KOPT-K1 (cell line): ENCODE results near the gene MAPRE3.

Source experiments
- H3K27ac ChIP-seq: fragments of 200-600 bp; sonication (generic); 2 replicates; pipeline ENCODE4 v1.5.1; 2016; ENCODE audit warnings: antibody characterized with exemption, mild to moderate bottlenecking, low read depth, low read length; ENCODE audit not compliant: poor library complexity, severe bottlenecking
- H3K36me3 ChIP-seq: fragments of 200-600 bp; sonication (generic); 2 replicates; pipeline ENCODE4 v1.5.1; 2017; ENCODE audit warnings: antibody characterized with exemption, mild to moderate bottlenecking, low read length, moderate library complexity; ENCODE audit not compliant: insufficient read depth
- H3K9me3 ChIP-seq: fragments of 200-600 bp; sonication (generic); 2 replicates; pipeline ENCODE4 v1.5.1; 2017; ENCODE audit warnings: antibody characterized with exemption, low read length, mild to moderate bottlenecking; ENCODE audit not compliant: insufficient read depth, poor library complexity, severe bottlenecking

The MAPRE3 gene

DNA sequence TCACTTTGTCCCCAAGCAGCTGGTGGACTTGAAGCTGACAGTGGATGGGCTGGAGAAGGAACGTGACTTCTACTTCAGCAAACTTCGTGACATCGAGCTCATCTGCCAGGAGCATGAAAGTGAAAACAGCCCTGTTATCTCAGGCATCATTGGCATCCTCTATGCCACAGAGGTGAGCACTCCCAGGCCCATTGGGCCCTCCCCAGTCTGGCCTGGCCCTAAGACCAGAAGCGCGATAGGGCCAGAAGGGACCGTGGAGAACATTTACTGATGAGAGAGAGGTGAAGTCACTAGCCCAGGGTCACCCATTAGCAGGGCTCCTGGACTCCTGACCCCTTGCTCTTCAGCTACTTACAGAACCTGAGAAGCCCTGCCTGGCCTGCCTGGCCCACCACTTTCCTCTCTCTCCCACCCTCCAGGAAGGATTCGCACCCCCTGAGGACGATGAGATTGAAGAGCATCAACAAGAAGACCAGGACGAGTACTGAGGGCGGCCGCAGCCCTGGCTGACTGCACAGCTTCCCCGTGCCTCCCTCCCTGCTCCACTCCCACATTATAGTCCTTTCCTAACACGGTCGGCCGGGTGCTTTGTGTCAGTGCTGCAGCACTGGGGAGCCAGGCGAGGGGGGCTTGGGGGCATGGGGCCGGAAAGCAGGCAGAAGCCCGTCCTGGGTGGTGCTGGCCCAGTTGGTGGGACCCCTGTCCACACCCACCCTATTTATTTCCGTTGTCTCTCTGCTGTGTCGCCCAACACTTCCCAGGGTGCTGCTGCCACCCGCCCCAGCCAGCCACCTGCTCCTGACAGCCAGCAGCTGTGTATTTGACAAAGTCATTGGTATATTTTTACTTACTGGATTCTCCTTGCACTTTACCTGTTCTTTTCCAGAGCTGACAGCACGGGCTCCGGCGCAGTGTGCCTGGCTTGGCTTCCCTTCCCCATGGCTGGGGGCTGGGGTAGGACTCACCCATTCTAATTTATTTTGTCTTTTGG, 55.7 kb downstream of the MAPRE3 start:
- Histone ChIP-seq H3K9me3 (no peaks in the 10 kb centered on the region), H3K27ac (no peak overlapping the region), H3K36me3 (no peaks in the 10 kb centered on the region)

DNA sequence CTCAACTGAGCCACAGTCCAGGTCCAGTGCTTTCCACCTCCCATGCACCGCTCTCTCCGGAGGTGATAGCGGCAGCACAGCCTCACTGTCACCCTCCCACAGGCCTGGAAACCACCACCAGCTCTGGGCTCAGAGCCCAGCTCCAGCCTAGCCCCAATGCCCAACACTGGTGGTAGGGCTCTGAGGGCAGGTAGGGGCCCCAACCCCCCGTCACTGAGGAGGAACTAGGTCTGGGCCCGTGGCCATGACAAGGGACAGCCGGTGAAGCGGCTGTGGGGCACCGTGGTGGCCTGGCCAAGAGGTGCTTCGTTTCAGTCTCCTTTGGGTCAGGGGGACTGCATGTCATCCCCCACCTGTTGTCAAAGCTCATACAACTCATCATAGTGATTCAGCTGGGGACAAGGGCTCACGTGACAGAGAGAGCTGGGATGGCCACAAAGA, 56.8 kb downstream of the MAPRE3 start:
- no peaks in the 10 kb centered on the region for H3K9me3 ChIP-seq
- no peak overlapping the region for H3K27ac ChIP-seq
- H3K36me3 ChIP-seq, result no peaks in the 10 kb centered on the region

DNA sequence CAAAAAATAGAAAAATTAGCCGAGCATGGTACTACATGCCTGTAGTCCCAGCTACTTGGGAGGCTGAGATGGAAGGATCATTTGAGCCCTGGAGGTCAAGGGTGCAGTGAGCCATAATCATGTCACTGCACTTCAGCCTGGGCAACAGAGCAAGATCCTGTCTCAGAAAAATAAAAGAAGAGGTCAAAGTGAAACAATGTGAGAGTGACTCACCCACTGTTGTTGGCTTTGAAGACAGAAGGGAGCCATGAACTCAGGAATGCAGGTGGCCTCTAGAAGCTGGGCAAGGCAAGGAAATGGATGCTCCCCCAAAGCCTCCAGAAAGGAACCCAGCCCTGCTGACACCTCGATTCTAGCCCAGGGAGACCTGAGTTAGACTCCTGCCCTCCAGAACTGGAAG, 58.6 kb downstream of the MAPRE3 start:
- no peaks in the 10 kb centered on the region for H3K36me3 ChIP-seq
- no peak overlapping the region for H3K27ac ChIP-seq
- no peaks in the 10 kb centered on the region for H3K9me3 ChIP-seq

- H3K27ac ChIP-seq, result peak within 1 kb of the TSS; percentile 65
- H3K9me3 ChIP-seq, result no peaks in the 10 kb centered on the region
- H3K36me3 ChIP-seq, result peaks cover 31% of the 10 kb centered on the region
Measured at GRCh38 chr2:27032495-27033252, 62.2 kb downstream of the MAPRE3 start, which contains the start of gene TMEM214. Gene TMEM214 (plus strand): TSS chr2:27032965. CDS start chr2:27033016, 51 bp downstream.

- Histone ChIP-seq H3K27ac (peak overlapping the region; percentile 65), H3K36me3 (peaks cover 38% of the 10 kb centered on the region), H3K9me3 (no peaks in the 10 kb centered on the region)
Measured at GRCh38 chr2:27033253-27033852, 62.9 kb downstream of the MAPRE3 start.

- peaks cover 84% of the 10 kb centered on the region for H3K36me3 ChIP-seq
- no peaks in the 10 kb centered on the region for H3K9me3 ChIP-seq
Measured at GRCh38 chr2:27038012-27038411, 67.6 kb downstream of the MAPRE3 start.

DNA sequence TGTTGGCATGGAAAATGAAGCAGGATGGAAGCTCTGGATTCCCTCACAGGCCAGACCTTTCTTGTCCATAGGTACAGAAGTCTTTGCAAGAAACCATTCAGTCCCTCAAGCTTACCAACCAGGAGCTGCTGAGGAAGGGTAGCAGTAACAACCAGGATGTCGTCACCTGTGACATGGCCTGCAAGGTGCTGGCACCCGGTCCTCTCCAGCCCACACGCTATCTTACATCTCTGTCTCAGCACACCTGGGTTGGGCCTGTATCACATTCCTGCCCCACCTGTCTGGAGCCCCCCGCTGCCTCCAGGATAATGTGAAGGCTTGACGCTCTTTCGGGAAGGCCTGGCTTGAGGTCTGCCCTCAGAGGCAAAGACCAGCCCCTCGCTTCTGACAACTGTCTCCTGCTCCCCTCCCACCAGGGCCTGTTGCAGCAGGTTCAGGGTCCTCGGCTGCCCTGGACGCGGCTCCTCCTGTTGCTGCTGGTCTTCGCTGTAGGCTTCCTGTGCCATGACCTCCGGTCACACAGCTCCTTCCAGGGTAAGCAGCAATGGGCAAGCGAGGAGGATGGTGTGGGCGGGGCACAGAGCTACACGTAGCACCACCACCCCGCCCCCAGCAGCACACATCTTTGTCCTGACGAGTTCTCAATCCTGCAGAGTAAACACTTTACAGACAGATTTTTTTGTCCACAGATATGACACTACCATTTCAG, 68.3 kb downstream of the MAPRE3 start:
- H3K9me3 ChIP-seq, result no peaks in the 10 kb centered on the region
- no peak overlapping the region for H3K27ac ChIP-seq
- H3K36me3 ChIP-seq, result peaks cover 88% of the 10 kb centered on the region

More at GRCh38 chr2:27038012-27038411, 67.6 kb downstream of the MAPRE3 start:
- H3K27ac ChIP-seq, result no peak overlapping the region

- H3K9me3 ChIP-seq, result no peaks in the 10 kb centered on the region
Measured at GRCh38 chr2:27039426-27039825, 69.0 kb downstream of the MAPRE3 start.

GRCh38 chr2:27039871-27040270, 69.4 kb downstream of the MAPRE3 start:
- no peak overlapping the region for H3K27ac ChIP-seq
- H3K9me3 ChIP-seq, result no peaks in the 10 kb centered on the region
- H3K36me3 ChIP-seq, result peaks cover 85% of the 10 kb centered on the region

More at GRCh38 chr2:27039426-27039825, 69.0 kb downstream of the MAPRE3 start:
- no peak overlapping the region for H3K27ac ChIP-seq
- peaks cover 88% of the 10 kb centered on the region for H3K36me3 ChIP-seq

- H3K27ac ChIP-seq, result no peak overlapping the region
- peaks cover 81% of the 10 kb centered on the region for H3K36me3 ChIP-seq
- H3K9me3 ChIP-seq, result no peaks in the 10 kb centered on the region
Measured at GRCh38 chr2:27040282-27040681, 69.8 kb downstream of the MAPRE3 start.

GRCh38 chr2:27041752-27042151, 71.3 kb downstream of the MAPRE3 start:
- Histone ChIP-seq H3K36me3 (peaks cover 67% of the 10 kb centered on the region), H3K9me3 (no peaks in the 10 kb centered on the region), H3K27ac (no peak overlapping the region)

DNA sequence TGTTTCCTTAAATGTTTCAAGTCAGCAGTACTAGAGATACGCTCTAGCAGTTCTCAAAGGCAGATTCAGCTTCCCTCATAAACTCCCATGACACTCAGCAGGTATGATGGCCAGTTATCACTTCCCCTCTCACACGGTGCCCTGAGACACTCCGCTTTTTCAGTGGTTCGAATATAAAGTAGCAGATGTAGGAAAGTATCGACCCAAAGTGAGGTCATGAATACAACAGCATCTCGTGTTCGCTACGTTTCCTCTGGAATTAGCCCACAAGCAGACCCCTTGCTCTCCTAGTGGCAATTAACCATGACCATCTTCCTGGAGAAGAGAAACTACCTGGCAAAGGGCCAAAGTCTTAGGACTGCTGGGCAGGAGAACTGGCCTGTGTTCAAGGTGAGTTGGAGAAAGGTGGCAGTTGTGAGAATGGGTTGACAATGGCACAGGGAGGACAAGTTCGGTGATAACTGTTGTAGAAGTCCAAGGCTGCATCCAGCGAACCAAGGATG, 71.8 kb downstream of the MAPRE3 start:
- H3K9me3 ChIP-seq, result no peaks in the 10 kb centered on the region
- H3K36me3 ChIP-seq, result peaks cover 62% of the 10 kb centered on the region
- no peak overlapping the region for H3K27ac ChIP-seq

DNA sequence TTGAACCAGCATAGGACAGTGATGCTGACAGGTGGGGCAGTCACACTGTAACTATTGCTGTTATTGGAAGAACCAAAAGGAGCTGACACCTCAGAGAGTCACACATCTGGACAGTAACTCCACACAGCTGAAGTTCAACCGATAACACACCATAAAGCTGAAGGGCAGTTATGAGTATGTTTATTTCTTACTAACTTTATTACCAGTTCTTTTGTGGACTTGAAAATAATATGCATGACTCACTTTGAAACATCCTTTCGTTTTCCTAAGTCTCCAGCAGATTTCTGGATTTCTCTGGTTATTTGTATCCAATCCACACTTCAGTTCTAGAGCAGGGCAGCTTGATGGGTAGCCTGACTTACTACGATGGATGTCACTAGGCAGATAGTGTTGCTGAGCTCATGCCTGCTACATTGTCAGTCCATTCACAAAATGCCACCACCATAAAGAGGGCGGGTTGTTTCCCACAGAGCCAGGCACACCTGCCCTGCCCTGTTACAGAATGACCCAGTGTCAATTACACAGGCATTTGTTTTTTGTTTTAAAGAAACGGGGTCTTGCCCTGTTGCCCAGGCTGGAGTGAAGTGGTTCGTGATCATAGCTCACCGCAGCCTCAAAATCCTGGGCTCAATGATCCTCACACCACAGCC, 72.7 kb downstream of the MAPRE3 start:
- H3K36me3 ChIP-seq, result peaks cover 53% of the 10 kb centered on the region
- H3K9me3 ChIP-seq, result no peaks in the 10 kb centered on the region
- no peak overlapping the region for H3K27ac ChIP-seq
